Breast epithelium (tissue), 3 donors: Measurements from ENCODE around the gene CR1.
"Not testable (repeated sequence)": the region's sequence is repeated elsewhere in the genome, so short reads cannot be mapped to it uniquely, and the experiment has no call there.

ENCODE experiments used
- CTCF ChIP-seq, 3 donors: fragments of 450-650 bp; IDR thresholded peaks; one replicate each; pipeline ENCODE4 v1.5.1; 2016 to 2017; ENCODE audit warnings: antibody characterized with exemption in 3 of 3, mild to moderate bottlenecking in 3 of 3, moderate library complexity in 3 of 3
- POLR2A ChIP-seq: fragments of 450-650 bp; IDR thresholded peaks from one replicate; pipeline ENCODE4 v1.6.1; 2016; ENCODE audit warnings: antibody characterized with exemption, mild to moderate bottlenecking, moderate library complexity
- POLR2AphosphoS5 ChIP-seq, 3 donors: sonication (generic); formaldehyde crosslinking; IDR thresholded peaks; one replicate each; pipeline ENCODE4 v1.6.1; 2017; ENCODE audit warnings: antibody characterized with exemption in 3 of 3

- TF ChIP-seq CTCF (IDR thresholded peaks at IDR 0.05); POLR2AphosphoS5 (IDR thresholded peaks at IDR 0.05); POLR2A: not testable (repeated sequence)
Observed at GRCh38 chr1:207633699-207634289, 137.8 kb downstream of the CR1 start.
